Measurements from ENCODE around the gene IQCN. TPM values are rescaled to one million over a fixed set of nuclear protein-coding genes. Genes with fewer than 3 reads are reported as not detected.
A peak's percentile ranks its signal among the peaks of the same experiment; 100 is the strongest.

IQCN gene
- total RNA-seq (0.57 TPM), polyA plus RNA-seq (5.0 TPM)
- long read RNA-seq, donor 1: 0 reads
- long read RNA-seq, donor 2, full-length matches to known transcripts: 7 of 7 reads
- long read RNA-seq, donor 2, partial matches to known transcripts: 0 of 7 reads
- long read RNA-seq, donor 2, other reads (novel, unspliced or antisense): 0 of 7 reads
- long read RNA-seq, donor 3, full-length matches to known transcripts: 4 of 4 reads
- long read RNA-seq, donor 3, partial matches to known transcripts: 0 of 4 reads
- long read RNA-seq, donor 3, other reads (novel, unspliced or antisense): 0 of 4 reads
- long read RNA-seq, donor 4, full-length matches to known transcripts: 1 of 1 reads
- long read RNA-seq, donor 4, partial matches to known transcripts: 0 of 1 reads
- long read RNA-seq, donor 4, other reads (novel, unspliced or antisense): 0 of 1 reads
- long read RNA-seq, donor 5, full-length matches to known transcripts: 4 of 4 reads
- long read RNA-seq, donor 5, partial matches to known transcripts: 0 of 4 reads
- long read RNA-seq, donor 5, other reads (novel, unspliced or antisense): 0 of 4 reads
- long read RNA-seq, donor 6: 0 reads
- long read RNA-seq, donor 7: 0 reads
- long read RNA-seq, donor 8: 0 reads
- long read RNA-seq, donor 9, full-length matches to known transcripts: 2 of 2 reads
- long read RNA-seq, donor 9, partial matches to known transcripts: 0 of 2 reads
- long read RNA-seq, donor 9, other reads (novel, unspliced or antisense): 0 of 2 reads
- long read RNA-seq, donor 10, full-length matches to known transcripts: 1 of 1 reads
- long read RNA-seq, donor 10, partial matches to known transcripts: 0 of 1 reads
- long read RNA-seq, donor 10, other reads (novel, unspliced or antisense): 0 of 1 reads

- Histone ChIP-seq H3K27me3 (ENCODE audit: control insufficient read depth in 2 of 2, insufficient read depth in 1 of 2, low read length in 1 of 2) (no peaks in the 10 kb centered on the region), H3K27ac (ENCODE audit: low read depth in 1 of 2, low read length in 1 of 2) (peak within 1 kb of the TSS in 1 of 2 donors; percentile 20), H3K4me1 (ENCODE audit: control insufficient read depth in 2 of 2, insufficient read depth in 2 of 2, low read length in 2 of 2) (peaks cover 3 to 33% of the 10 kb centered on the region in 2 donors), H3K4me3 (ENCODE audit: low read length in 2 of 2) (no peak within 1 kb of the TSS), H3K9me3 (ENCODE audit: control insufficient read depth in 2 of 2, insufficient read depth in 1 of 2, low read length in 1 of 2) (peaks cover 0 to 9% of the 10 kb centered on the region in 2 donors), H3K36me3 (ENCODE audit: control insufficient read depth in 2 of 2, insufficient read depth in 2 of 2, low read length in 1 of 2) (peaks cover 20 to 34% of the 10 kb centered on the region in 2 donors)
- 87% methylated on average over 9 of the region's 9 CpGs for WGBS
- no peak for DNase-seq (ENCODE audit: low read depth in 6 of 9, low spot score in 9 of 9)
Measured at GRCh38 chr19:18274219-18274780, at the start of gene IQCN. Gene IQCN (minus strand): TSS chr19:18274452. CDS start chr19:18269478, 4,974 bp downstream.

- H3K4me3 ChIP-seq (ENCODE audit: low read length in 2 of 2): peak within 1 kb of the TSS; percentile 94 to 97
- DNase-seq (ENCODE audit: low read depth in 6 of 9, low spot score in 9 of 9): peak; percentile 96 to 100 (median 99)
- H3K4me1 ChIP-seq (ENCODE audit: control insufficient read depth in 2 of 2, insufficient read depth in 2 of 2, low read length in 2 of 2): peaks cover 28 to 59% of the 10 kb centered on the region in 2 donors
- under 1% methylated on average over 75 of the region's 75 CpGs for WGBS
- H3K27me3 ChIP-seq (ENCODE audit: control insufficient read depth in 2 of 2, insufficient read depth in 1 of 2, low read length in 1 of 2): no peaks in the 10 kb centered on the region
- H3K9me3 ChIP-seq (ENCODE audit: control insufficient read depth in 2 of 2, insufficient read depth in 1 of 2, low read length in 1 of 2): peaks cover 0 to 3% of the 10 kb centered on the region in 2 donors
- peaks cover 3 to 15% of the 10 kb centered on the region in 2 donors for H3K36me3 ChIP-seq (ENCODE audit: control insufficient read depth in 2 of 2, insufficient read depth in 2 of 2, low read length in 1 of 2)
- peak within 1 kb of the TSS; percentile 92 to 96 for H3K27ac ChIP-seq (ENCODE audit: low read depth in 1 of 2, low read length in 1 of 2)
Measured at GRCh38 chr19:18322759-18323460, 48.7 kb upstream of the IQCN start, which contains the start of gene LSM4. Gene LSM4 (minus strand): TSS chr19:18323076. CDS start chr19:18323020, 56 bp downstream.

- no peaks in the 10 kb centered on the region for H3K27me3 ChIP-seq (ENCODE audit: control insufficient read depth in 2 of 2, insufficient read depth in 1 of 2, low read length in 1 of 2)
- H3K27ac ChIP-seq (ENCODE audit: low read depth in 1 of 2, low read length in 1 of 2): peak overlapping the region; percentile 92 to 96
- H3K9me3 ChIP-seq (ENCODE audit: control insufficient read depth in 2 of 2, insufficient read depth in 1 of 2, low read length in 1 of 2): peaks cover 0 to 3% of the 10 kb centered on the region in 2 donors
- peaks cover 3 to 15% of the 10 kb centered on the region in 2 donors for H3K36me3 ChIP-seq (ENCODE audit: control insufficient read depth in 2 of 2, insufficient read depth in 2 of 2, low read length in 1 of 2)
- H3K4me3 ChIP-seq (ENCODE audit: low read length in 2 of 2): peak overlapping the region; percentile 94 to 97
- peaks cover 32 to 65% of the 10 kb centered on the region in 2 donors for H3K4me1 ChIP-seq (ENCODE audit: control insufficient read depth in 2 of 2, insufficient read depth in 2 of 2, low read length in 2 of 2)
- 3% methylated on average over 7 of the region's 7 CpGs for WGBS
- DNase-seq (ENCODE audit: low read depth in 6 of 9, low spot score in 9 of 9): peak in 4 of 9 donors; percentile 39 to 70 (median 50)
Measured at GRCh38 chr19:18322318-18322758, 48.1 kb upstream of the IQCN start.

- 7% methylated on average over 9 of the region's 9 CpGs for WGBS
- peak in 4 of 9 donors; percentile 18 to 66 (median 35) for DNase-seq (ENCODE audit: low read depth in 6 of 9, low spot score in 9 of 9)
- peak overlapping the region; percentile 94 to 97 for H3K4me3 ChIP-seq (ENCODE audit: low read length in 2 of 2)
Measured at GRCh38 chr19:18321734-18322102, 47.5 kb upstream of the IQCN start.

GRCh38 chr19:18320865-18321733 lies 46.8 kb upstream of the IQCN start:
- Histone ChIP-seq H3K4me1 (ENCODE audit: control insufficient read depth in 2 of 2, insufficient read depth in 2 of 2, low read length in 2 of 2) (peaks cover 32 to 72% of the 10 kb centered on the region in 2 donors), H3K36me3 (ENCODE audit: control insufficient read depth in 2 of 2, insufficient read depth in 2 of 2, low read length in 1 of 2) (peaks cover 4 to 15% of the 10 kb centered on the region in 2 donors), H3K4me3 (ENCODE audit: low read length in 2 of 2) (peak overlapping the region in 1 of 2 donors; percentile 97), H3K27me3 (ENCODE audit: control insufficient read depth in 2 of 2, insufficient read depth in 1 of 2, low read length in 1 of 2) (no peaks in the 10 kb centered on the region), H3K9me3 (ENCODE audit: control insufficient read depth in 2 of 2, insufficient read depth in 1 of 2, low read length in 1 of 2) (peaks cover 0 to 1% of the 10 kb centered on the region in 2 donors), H3K27ac (ENCODE audit: low read depth in 1 of 2, low read length in 1 of 2) (peak overlapping the region; percentile 64 to 92)
- no peak for DNase-seq (ENCODE audit: low read depth in 6 of 9, low spot score in 9 of 9)
- WGBS: 90% methylated on average over 14 of the region's 14 CpGs

More at GRCh38 chr19:18321734-18322102, 47.5 kb upstream of the IQCN start:
- peaks cover 3 to 15% of the 10 kb centered on the region in 2 donors for H3K36me3 ChIP-seq (ENCODE audit: control insufficient read depth in 2 of 2, insufficient read depth in 2 of 2, low read length in 1 of 2)
- peak overlapping the region; percentile 64 to 92 for H3K27ac ChIP-seq (ENCODE audit: low read depth in 1 of 2, low read length in 1 of 2)
- peaks cover 0 to 3% of the 10 kb centered on the region in 2 donors for H3K9me3 ChIP-seq (ENCODE audit: control insufficient read depth in 2 of 2, insufficient read depth in 1 of 2, low read length in 1 of 2)
- peaks cover 32 to 67% of the 10 kb centered on the region in 2 donors for H3K4me1 ChIP-seq (ENCODE audit: control insufficient read depth in 2 of 2, insufficient read depth in 2 of 2, low read length in 2 of 2)
- no peaks in the 10 kb centered on the region for H3K27me3 ChIP-seq (ENCODE audit: control insufficient read depth in 2 of 2, insufficient read depth in 1 of 2, low read length in 1 of 2)

GRCh38 chr19:18319591-18320135 lies 45.4 kb upstream of the IQCN start:
- 97% methylated on average over 7 of the region's 7 CpGs for WGBS
- Histone ChIP-seq H3K36me3 (ENCODE audit: control insufficient read depth in 2 of 2, insufficient read depth in 2 of 2, low read length in 1 of 2) (peaks cover 12 to 22% of the 10 kb centered on the region in 2 donors), H3K9me3 (ENCODE audit: control insufficient read depth in 2 of 2, insufficient read depth in 1 of 2, low read length in 1 of 2) (no peaks in the 10 kb centered on the region), H3K27me3 (ENCODE audit: control insufficient read depth in 2 of 2, insufficient read depth in 1 of 2, low read length in 1 of 2) (no peaks in the 10 kb centered on the region), H3K4me3 (ENCODE audit: low read length in 2 of 2) (no peak overlapping the region), H3K27ac (ENCODE audit: low read depth in 1 of 2, low read length in 1 of 2) (no peak overlapping the region), H3K4me1 (ENCODE audit: control insufficient read depth in 2 of 2, insufficient read depth in 2 of 2, low read length in 2 of 2) (peaks cover 32 to 74% of the 10 kb centered on the region in 2 donors)
- DNase-seq (ENCODE audit: low read depth in 6 of 9, low spot score in 9 of 9): no peak

- Histone ChIP-seq H3K36me3 (ENCODE audit: control insufficient read depth in 2 of 2, insufficient read depth in 2 of 2, low read length in 1 of 2) (peaks cover 23 to 37% of the 10 kb centered on the region in 2 donors), H3K4me3 (ENCODE audit: low read length in 2 of 2) (peak overlapping the region in 1 of 2 donors; percentile 9), H3K27me3 (ENCODE audit: control insufficient read depth in 2 of 2, insufficient read depth in 1 of 2, low read length in 1 of 2) (no peaks in the 10 kb centered on the region), H3K27ac (ENCODE audit: low read depth in 1 of 2, low read length in 1 of 2) (peak overlapping the region; percentile 79 to 82), H3K9me3 (ENCODE audit: control insufficient read depth in 2 of 2, insufficient read depth in 1 of 2, low read length in 1 of 2) (no peaks in the 10 kb centered on the region), H3K4me1 (ENCODE audit: control insufficient read depth in 2 of 2, insufficient read depth in 2 of 2, low read length in 2 of 2) (peaks cover 26 to 61% of the 10 kb centered on the region in 2 donors)
- DNase-seq (ENCODE audit: low read depth in 6 of 9, low spot score in 9 of 9): peak in 4 of 9 donors; percentile 28 to 70 (median 45)
- WGBS: 22% methylated on average over 18 of the region's 18 CpGs
Measured at GRCh38 chr19:18317961-18318800, 43.9 kb upstream of the IQCN start.

Data from thymus (tissue), 14 donors.